Epithelial cell of esophagus (primary cell): Measurements from ENCODE around the gene BAZ1B.
"Not testable (repeated sequence)": the region's sequence is repeated elsewhere in the genome, so short reads cannot be mapped to it uniquely, and the experiment has no call there.

Source experiments
- DNase-seq: peaks from one replicate; pipeline ENCODE4 v3.0.0; 2010; ENCODE audit warnings: low read depth
- H3K4me3 ChIP-seq: 2 replicates; pipeline ENCODE4 v1.5.1; 2011; ENCODE audit warnings: mild to moderate bottlenecking, low read length, control low read depth
- CTCF ChIP-seq: IDR thresholded peaks from 2 replicates; pipeline ENCODE4 v1.5.1; 2011; ENCODE audit warnings: low read depth, mild to moderate bottlenecking, low read length, control low read depth, inconsistent platforms; ENCODE audit not compliant: insufficient read depth; ENCODE audit errors: missing control alignments

BAZ1B gene

GRCh38 chr7:73565675-73566340 lies 43.7 kb upstream of the BAZ1B start:
- no peak for TF ChIP-seq CTCF

GRCh38 chr7:73560109-73560835 lies 38.2 kb upstream of the BAZ1B start:
- peak; percentile 77 for DNase-seq
- no peak overlapping the region for H3K4me3 ChIP-seq
- TF ChIP-seq CTCF: no peak

More at GRCh38 chr7:73565675-73566340, 43.7 kb upstream of the BAZ1B start:
- DNase-seq: peak; percentile 41
- H3K4me3 ChIP-seq: no peak overlapping the region

- no peak for TF ChIP-seq CTCF
- peak; percentile 64 for DNase-seq
- peak within 1 kb of the TSS; percentile 88 for H3K4me3 ChIP-seq
Measured at GRCh38 chr7:73557397-73558257, 35.5 kb upstream of the BAZ1B start, which contains the start of gene BCL7B. TSS of gene BCL7B (minus strand) at chr7:73557690. CDS start at chr7:73557578, 112 bp downstream.

- H3K4me3 ChIP-seq: peak overlapping the region; percentile 88
- peak; percentile 96 for DNase-seq
- no peak for TF ChIP-seq CTCF
Measured at GRCh38 chr7:73557108-73557396, 35.0 kb upstream of the BAZ1B start.

- H3K4me3 ChIP-seq: peak overlapping the region; percentile 88
- no peak for DNase-seq
- no peak for TF ChIP-seq CTCF
Measured at GRCh38 chr7:73556208-73557107, 34.4 kb upstream of the BAZ1B start.

- DNase-seq: no peak
- H3K4me3 ChIP-seq: peak overlapping the region; percentile 88
Measured at GRCh38 chr7:73555411-73555982, 33.4 kb upstream of the BAZ1B start.

GRCh38 chr7:73550093-73550492 lies 28.0 kb upstream of the BAZ1B start:
- DNase-seq, H3K4me3 ChIP-seq: not testable (repeated sequence)

More at GRCh38 chr7:73555411-73555982, 33.4 kb upstream of the BAZ1B start:
- no peak for TF ChIP-seq CTCF
